Measurements from ENCODE around the gene CCDC54.

The CCDC54 gene

DNA sequence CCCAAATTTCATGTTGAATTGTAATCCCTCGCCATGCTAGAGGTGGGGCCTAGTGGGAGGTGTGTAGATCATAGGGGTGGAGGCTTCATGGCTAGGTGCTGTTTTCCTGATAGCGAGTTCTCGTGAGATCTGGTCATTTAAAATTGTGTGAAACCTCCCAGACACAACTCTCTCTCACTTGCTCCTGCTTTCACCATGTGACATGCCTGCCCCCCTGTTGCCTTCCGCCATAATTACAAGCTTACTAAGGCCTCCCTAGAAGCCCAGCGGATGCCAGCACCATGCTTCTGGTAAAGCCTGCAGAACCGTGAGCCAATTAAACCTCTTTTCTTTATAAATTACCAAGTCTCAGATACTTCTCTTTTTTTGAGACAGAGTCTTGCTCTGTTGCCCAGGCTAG, 36.0 kb downstream of the CCDC54 start:
- Histone ChIP-seq H3K9me3 (ENCODE audit: control insufficient read depth, insufficient read depth, low read length) (no peaks in the 10 kb centered on the region), H3K36me3 (ENCODE audit: control insufficient read depth, insufficient read depth, low read length) (no peaks in the 10 kb centered on the region), H3K9ac (ENCODE audit: low read depth, low read length) (no peak overlapping the region), H3K4me1 (ENCODE audit: control insufficient read depth, insufficient read depth, low read length) (no peaks in the 10 kb centered on the region), H3K27me3 (ENCODE audit: control insufficient read depth, insufficient read depth, low read length) (no peaks in the 10 kb centered on the region), H3K4me3 (ENCODE audit: low read depth, low read length) (no peak overlapping the region)

DNA sequence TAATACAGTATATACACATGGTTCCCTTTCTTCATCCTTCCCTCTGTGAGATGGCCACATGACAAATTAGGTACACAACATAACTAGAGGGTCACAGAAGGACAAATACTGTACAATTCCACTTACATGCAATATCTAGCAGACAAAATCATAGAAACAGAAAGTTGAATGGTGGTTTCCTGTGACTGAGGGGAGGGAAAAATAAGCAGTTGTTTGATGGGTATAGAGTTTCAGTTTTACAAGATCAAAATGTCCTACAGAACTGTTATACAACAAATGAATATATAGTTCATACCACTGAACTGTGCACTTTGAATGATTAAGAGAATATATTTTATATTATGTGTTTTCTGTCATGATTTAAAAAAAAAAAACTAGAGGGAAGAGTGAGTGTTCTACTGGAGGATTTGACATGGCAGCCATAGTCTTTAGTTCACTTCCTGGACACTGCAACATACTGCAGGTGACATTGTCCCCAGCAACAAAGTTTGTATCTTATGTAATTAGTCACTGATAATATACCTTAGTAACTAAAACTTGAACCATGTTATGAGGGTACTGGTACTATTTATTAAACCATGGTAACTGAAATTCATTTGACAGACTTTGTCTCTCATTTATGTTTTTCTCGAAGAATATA, 37.2 kb downstream of the CCDC54 start:
- no peak overlapping the region for H3K9ac ChIP-seq (ENCODE audit: low read depth, low read length)
- no peaks in the 10 kb centered on the region for H3K27me3 ChIP-seq (ENCODE audit: control insufficient read depth, insufficient read depth, low read length)
- H3K9me3 ChIP-seq (ENCODE audit: control insufficient read depth, insufficient read depth, low read length) = no peaks in the 10 kb centered on the region
- no peak overlapping the region for H3K4me3 ChIP-seq (ENCODE audit: low read depth, low read length)
- no peaks in the 10 kb centered on the region for H3K4me1 ChIP-seq (ENCODE audit: control insufficient read depth, insufficient read depth, low read length)
- no peaks in the 10 kb centered on the region for H3K36me3 ChIP-seq (ENCODE audit: control insufficient read depth, insufficient read depth, low read length)

GRCh38 chr3:107416138-107416537, 38.9 kb downstream of the CCDC54 start:
- no peak overlapping the region for H3K4me3 ChIP-seq (ENCODE audit: low read depth, low read length)
- no peaks in the 10 kb centered on the region for H3K4me1 ChIP-seq (ENCODE audit: control insufficient read depth, insufficient read depth, low read length)
- no peak overlapping the region for H3K9ac ChIP-seq (ENCODE audit: low read depth, low read length)
- no peaks in the 10 kb centered on the region for H3K36me3 ChIP-seq (ENCODE audit: control insufficient read depth, insufficient read depth, low read length)
- no peaks in the 10 kb centered on the region for H3K27me3 ChIP-seq (ENCODE audit: control insufficient read depth, insufficient read depth, low read length)
- H3K9me3 ChIP-seq (ENCODE audit: control insufficient read depth, insufficient read depth, low read length) = no peaks in the 10 kb centered on the region

DNA sequence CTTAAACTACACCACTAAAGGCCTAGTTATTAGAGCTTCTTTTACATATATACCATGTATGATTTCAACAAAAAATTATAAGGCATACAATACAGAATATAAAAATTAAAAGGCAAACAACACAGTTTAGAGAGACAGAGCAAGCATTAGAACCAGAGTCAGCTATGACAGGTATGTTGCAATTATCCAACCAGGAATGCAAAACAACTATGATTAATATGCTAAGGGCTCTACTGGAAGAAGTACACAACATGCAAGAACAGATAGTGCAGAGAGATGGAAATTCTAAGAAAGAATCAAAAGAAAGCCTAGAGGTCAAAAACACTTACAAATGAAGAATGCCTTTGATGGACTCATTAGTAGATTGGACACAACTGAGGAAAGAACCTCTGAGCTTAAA, 39.6 kb downstream of the CCDC54 start:
- Histone ChIP-seq H3K4me1 (ENCODE audit: control insufficient read depth, insufficient read depth, low read length) (no peaks in the 10 kb centered on the region), H3K9ac (ENCODE audit: low read depth, low read length) (no peak overlapping the region), H3K27me3 (ENCODE audit: control insufficient read depth, insufficient read depth, low read length) (no peaks in the 10 kb centered on the region), H3K9me3 (ENCODE audit: control insufficient read depth, insufficient read depth, low read length) (no peaks in the 10 kb centered on the region), H3K4me3 (ENCODE audit: low read depth, low read length) (no peak overlapping the region), H3K36me3 (ENCODE audit: control insufficient read depth, insufficient read depth, low read length) (no peaks in the 10 kb centered on the region)

- Histone ChIP-seq H3K4me1 (ENCODE audit: control insufficient read depth, insufficient read depth, low read length) (no peaks in the 10 kb centered on the region), H3K36me3 (ENCODE audit: control insufficient read depth, insufficient read depth, low read length) (no peaks in the 10 kb centered on the region), H3K9me3 (ENCODE audit: control insufficient read depth, insufficient read depth, low read length) (no peaks in the 10 kb centered on the region), H3K27me3 (ENCODE audit: control insufficient read depth, insufficient read depth, low read length) (no peaks in the 10 kb centered on the region), H3K9ac (ENCODE audit: low read depth, low read length) (no peak overlapping the region), H3K4me3 (ENCODE audit: low read depth, low read length) (no peak overlapping the region)
These were observed 44.0 kb downstream of the CCDC54 start for GRCh38 chr3:107421170-107421792.

GRCh38 chr3:107421881-107422280, 44.6 kb downstream of the CCDC54 start:
- Histone ChIP-seq H3K9ac (ENCODE audit: low read depth, low read length) (no peak overlapping the region), H3K27me3 (ENCODE audit: control insufficient read depth, insufficient read depth, low read length) (no peaks in the 10 kb centered on the region), H3K36me3 (ENCODE audit: control insufficient read depth, insufficient read depth, low read length) (no peaks in the 10 kb centered on the region), H3K9me3 (ENCODE audit: control insufficient read depth, insufficient read depth, low read length) (no peaks in the 10 kb centered on the region), H3K4me3 (ENCODE audit: low read depth, low read length) (no peak overlapping the region), H3K4me1 (ENCODE audit: control insufficient read depth, insufficient read depth, low read length) (no peaks in the 10 kb centered on the region)

DNA sequence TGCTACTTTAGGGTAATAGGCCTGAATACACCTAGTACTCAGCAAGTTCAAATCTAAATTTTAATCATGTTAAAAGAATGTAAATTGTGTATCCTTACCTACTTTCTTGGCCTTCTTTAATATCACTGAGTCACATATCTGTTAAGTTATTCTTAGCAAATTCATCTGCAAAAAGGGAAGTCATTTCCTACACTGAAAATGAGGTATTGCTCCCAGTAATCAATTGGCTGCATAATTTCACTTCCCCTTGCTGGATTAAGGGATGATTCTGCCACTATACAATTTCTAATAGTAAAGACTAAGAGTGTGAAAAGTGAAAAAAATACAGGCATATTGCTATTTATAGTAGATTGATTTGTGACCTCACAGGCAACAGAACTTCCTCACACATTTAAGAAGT, 47.8 kb downstream of the CCDC54 start:
- H3K4me1 ChIP-seq (ENCODE audit: control insufficient read depth, insufficient read depth, low read length) = no peaks in the 10 kb centered on the region
- no peak overlapping the region for H3K4me3 ChIP-seq (ENCODE audit: low read depth, low read length)
- H3K36me3 ChIP-seq (ENCODE audit: control insufficient read depth, insufficient read depth, low read length) = no peaks in the 10 kb centered on the region
- no peak overlapping the region for H3K9ac ChIP-seq (ENCODE audit: low read depth, low read length)
- no peaks in the 10 kb centered on the region for H3K9me3 ChIP-seq (ENCODE audit: control insufficient read depth, insufficient read depth, low read length)
- peaks cover 17% of the 10 kb centered on the region for H3K27me3 ChIP-seq (ENCODE audit: control insufficient read depth, insufficient read depth, low read length)

DNA sequence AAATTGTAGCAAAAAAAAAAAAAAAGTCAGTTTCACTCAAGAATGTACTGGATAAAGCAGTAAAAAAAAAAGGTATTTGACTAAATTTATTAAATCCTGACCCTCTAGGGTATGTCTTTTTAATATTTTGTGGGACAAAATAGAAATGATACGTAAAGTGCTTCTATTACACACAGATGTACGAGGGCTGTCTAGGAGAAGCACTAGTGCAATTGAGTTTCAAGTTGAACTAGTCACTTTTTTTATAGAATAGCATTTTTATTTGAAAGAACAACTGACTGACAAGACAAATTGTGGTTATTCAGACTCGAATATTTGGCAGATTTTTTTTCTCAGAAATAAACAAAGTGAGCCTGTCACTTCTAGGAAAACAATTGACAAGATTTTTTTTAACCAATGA, 49.0 kb downstream of the CCDC54 start:
- H3K4me3 ChIP-seq (ENCODE audit: low read depth, low read length) = no peak overlapping the region
- no peaks in the 10 kb centered on the region for H3K9me3 ChIP-seq (ENCODE audit: control insufficient read depth, insufficient read depth, low read length)
- no peak overlapping the region for H3K9ac ChIP-seq (ENCODE audit: low read depth, low read length)
- H3K4me1 ChIP-seq (ENCODE audit: control insufficient read depth, insufficient read depth, low read length) = peaks cover 5% of the 10 kb centered on the region
- no peaks in the 10 kb centered on the region for H3K36me3 ChIP-seq (ENCODE audit: control insufficient read depth, insufficient read depth, low read length)
- H3K27me3 ChIP-seq (ENCODE audit: control insufficient read depth, insufficient read depth, low read length) = peaks cover 28% of the 10 kb centered on the region
